Suprapubic skin (tissue), 3 donors: ENCODE results near the gene SNX12.

ENCODE experiments used
- CTCF ChIP-seq, 2 donors: fragments of 200-600 bp in 1 of 2; fragments of 450-650 bp in 1 of 2; sonication (generic) in 1 of 2; IDR thresholded peaks; one replicate each; pipeline ENCODE4 v1.5.1; 2016 to 2019; ENCODE audit warnings: antibody characterized with exemption in 2 of 2, mild to moderate bottlenecking in 1 of 2, moderate library complexity in 1 of 2
- EP300 ChIP-seq: sonication (generic); formaldehyde crosslinking; IDR thresholded peaks from one replicate; pipeline ENCODE4 v1.6.1; 2017; ENCODE audit warnings: antibody characterized with exemption

- TF ChIP-seq CTCF (IDR thresholded peaks at IDR 0.05) (no peak), EP300 (no peak)
Measured at GRCh38 chrX:71111141-71111843, 43.2 kb upstream of the SNX12 start, which contains the start of gene IL2RG.
